ENCODE data around the gene LY6G5B. TPM values are rescaled to one million over a fixed set of nuclear protein-coding genes. Genes with fewer than 3 reads are reported as not detected.

LY6G5B gene
- total RNA-seq, 1 donor from 2014 or later, result 22.0 TPM

- H3K36me3 Mint-ChIP-seq, result peaks cover 8% of the 10 kb centered on the region
- no peak for DNase-seq (ENCODE audit: extremely low spot score, unreplicated experiment)
- no peaks in the 10 kb centered on the region for H3K9me3 Mint-ChIP-seq
- no peaks in the 10 kb centered on the region for H3K27me3 Mint-ChIP-seq
- no peak overlapping the region for H3K4me3 Mint-ChIP-seq
- H3K4me1 Mint-ChIP-seq (ENCODE audit: unreplicated experiment), result no peaks in the 10 kb centered on the region
- no peak overlapping the region for H3K27ac Mint-ChIP-seq
- TF ChIP-seq CTCF (conservative IDR thresholded peaks at IDR 0.05), result no peak
These were observed 21.9 kb downstream of the LY6G5B start for GRCh38 chr6:31691564-31692108.

GRCh38 chr6:31692353-31692752, 22.6 kb downstream of the LY6G5B start:
- H3K9me3 Mint-ChIP-seq, result no peaks in the 10 kb centered on the region

GRCh38 chr6:31692886-31693285, 23.1 kb downstream of the LY6G5B start:
- H3K9me3 Mint-ChIP-seq, result no peaks in the 10 kb centered on the region
- no peaks in the 10 kb centered on the region for H3K27me3 Mint-ChIP-seq
- DNase-seq (ENCODE audit: extremely low spot score, unreplicated experiment), result no peak
- TF ChIP-seq CTCF (conservative IDR thresholded peaks at IDR 0.05), result no peak
- H3K27ac Mint-ChIP-seq, result no peak overlapping the region
- no peaks in the 10 kb centered on the region for H3K4me1 Mint-ChIP-seq (ENCODE audit: unreplicated experiment)
- H3K4me3 Mint-ChIP-seq, result no peak overlapping the region
- H3K36me3 Mint-ChIP-seq, result peaks cover 20% of the 10 kb centered on the region

More at GRCh38 chr6:31692353-31692752, 22.6 kb downstream of the LY6G5B start:
- peaks cover 14% of the 10 kb centered on the region for H3K36me3 Mint-ChIP-seq
- H3K27me3 Mint-ChIP-seq, result no peaks in the 10 kb centered on the region
- H3K4me3 Mint-ChIP-seq, result no peak overlapping the region
- DNase-seq (ENCODE audit: extremely low spot score, unreplicated experiment), result no peak
- H3K4me1 Mint-ChIP-seq (ENCODE audit: unreplicated experiment), result no peaks in the 10 kb centered on the region
- no peak for TF ChIP-seq CTCF (conservative IDR thresholded peaks at IDR 0.05)
- H3K27ac Mint-ChIP-seq, result no peak overlapping the region

- Mint-ChIP-seq H3K36me3 (peaks cover 22% of the 10 kb centered on the region), H3K4me1 (ENCODE audit: unreplicated experiment) (no peaks in the 10 kb centered on the region), H3K27ac (no peak overlapping the region)
These were observed 23.8 kb downstream of the LY6G5B start for GRCh38 chr6:31693535-31693934.

GRCh38 chr6:31697555-31697954, 27.8 kb downstream of the LY6G5B start:
- no peaks in the 10 kb centered on the region for H3K27me3 Mint-ChIP-seq
- H3K4me3 Mint-ChIP-seq, result peak overlapping the region; percentile 14
- peaks cover 18% of the 10 kb centered on the region for H3K36me3 Mint-ChIP-seq
- peak overlapping the region; percentile 49 for H3K27ac Mint-ChIP-seq
- DNase-seq (ENCODE audit: extremely low spot score, unreplicated experiment), result no peak
- no peak for TF ChIP-seq CTCF (conservative IDR thresholded peaks at IDR 0.05)
- H3K9me3 Mint-ChIP-seq, result no peaks in the 10 kb centered on the region
- peaks cover 9% of the 10 kb centered on the region for H3K4me1 Mint-ChIP-seq (ENCODE audit: unreplicated experiment)

More at GRCh38 chr6:31693535-31693934, 23.8 kb downstream of the LY6G5B start:
- no peak for DNase-seq (ENCODE audit: extremely low spot score, unreplicated experiment)
- H3K9me3 Mint-ChIP-seq, result no peaks in the 10 kb centered on the region
- no peaks in the 10 kb centered on the region for H3K27me3 Mint-ChIP-seq
- TF ChIP-seq CTCF (conservative IDR thresholded peaks at IDR 0.05), result no peak
- no peak overlapping the region for H3K4me3 Mint-ChIP-seq

Data from type B pancreatic cell (in vitro differentiated cells).